ENCODE measurements around the gene RMND5B.

GRCh38 chr5:178123966-178124925, 6.6 kb upstream of the RMND5B start:
- no peak for TF ChIP-seq CTCF (IDR thresholded peaks at IDR 0.05)
- no peak for TF ChIP-seq POLR2A (IDR thresholded peaks at IDR 0.05)

All from stomach (tissue), 4 donors.